Inferior parietal cortex (tissue), 1 donor: ENCODE data around the gene GKN2.
A peak's percentile ranks its signal among the peaks of the same experiment; 100 is the strongest.
"Not testable (repeated sequence)": the region's sequence is repeated elsewhere in the genome, so short reads cannot be mapped to it uniquely, and the experiment has no call there.

Source experiments
- DNase-seq: peaks from one replicate; pipeline ENCODE4 v3.0.0-alpha.2; 2016; ENCODE audit errors: extremely low spot score

The GKN2 gene

DNA sequence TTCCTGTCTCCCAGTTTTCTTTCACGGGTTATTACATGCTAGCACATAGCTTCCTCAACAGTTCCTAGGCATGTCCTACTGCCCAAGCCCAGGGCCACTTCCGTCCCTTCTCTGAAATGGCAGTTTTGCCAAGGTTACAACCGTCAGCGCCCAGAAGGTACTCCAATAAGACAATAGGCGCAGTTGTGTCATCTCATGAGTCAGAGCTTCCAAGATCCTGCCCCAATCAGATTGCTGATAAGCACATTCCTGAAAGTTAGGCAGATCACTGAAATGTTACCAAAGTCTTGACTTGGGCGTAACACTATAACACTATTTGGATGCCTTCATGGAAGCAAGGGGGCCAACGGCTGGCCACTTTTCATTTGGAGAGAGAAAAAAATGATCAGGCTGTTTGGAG lies 34.2 kb downstream of the GKN2 start:
- no peak for DNase-seq

DNA sequence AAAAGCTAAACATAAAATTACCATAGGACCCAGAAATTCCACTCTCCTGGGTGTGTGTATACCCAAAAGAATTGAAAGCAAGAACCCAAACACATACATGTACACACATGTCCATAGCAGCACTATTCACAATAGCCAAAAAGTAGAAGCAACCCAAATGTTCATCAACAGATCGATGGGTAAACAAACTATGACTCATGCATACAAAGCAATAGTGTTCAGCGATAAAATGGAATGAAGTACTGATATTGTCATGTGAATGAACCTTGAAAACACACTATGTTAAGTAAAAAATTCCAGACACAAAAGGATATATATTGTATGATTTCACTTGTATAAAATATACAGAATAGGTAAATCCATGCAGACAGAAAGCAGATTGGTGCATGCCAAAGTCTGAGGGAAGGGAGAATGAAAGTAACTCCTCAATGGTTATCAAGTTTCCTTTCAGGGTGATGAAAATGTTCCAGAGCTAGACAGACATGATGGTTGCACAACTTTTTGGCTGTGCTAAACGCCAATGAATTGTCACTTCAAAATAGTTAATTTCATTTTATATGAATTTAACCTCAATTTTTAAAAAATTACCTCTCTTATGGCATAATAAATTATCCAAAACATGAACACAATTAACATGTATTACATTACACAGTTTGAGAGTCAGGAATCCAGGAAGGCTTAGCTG lies 35.5 kb downstream of the GKN2 start:
- no peak for DNase-seq

DNA sequence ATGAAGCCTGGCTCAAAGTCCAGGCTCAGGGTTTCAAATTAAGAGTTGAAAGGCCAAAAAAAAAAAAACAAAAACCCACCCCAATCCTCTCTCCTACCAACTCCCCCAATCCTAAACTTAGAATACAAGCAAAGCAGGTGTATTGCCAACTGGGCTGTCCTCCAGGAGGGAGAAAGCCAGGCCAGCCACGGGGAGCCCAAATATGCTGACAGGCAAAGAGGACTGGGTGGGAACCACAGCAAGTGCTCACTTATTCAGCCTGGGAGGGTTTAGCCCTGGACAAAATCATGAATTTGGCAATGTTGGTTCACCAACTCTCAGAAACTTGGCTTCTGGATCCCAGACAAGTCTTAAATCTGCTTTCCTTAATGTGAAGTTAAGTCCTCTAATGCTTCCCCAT lies 36.5 kb downstream of the GKN2 start:
- no peak for DNase-seq

DNA sequence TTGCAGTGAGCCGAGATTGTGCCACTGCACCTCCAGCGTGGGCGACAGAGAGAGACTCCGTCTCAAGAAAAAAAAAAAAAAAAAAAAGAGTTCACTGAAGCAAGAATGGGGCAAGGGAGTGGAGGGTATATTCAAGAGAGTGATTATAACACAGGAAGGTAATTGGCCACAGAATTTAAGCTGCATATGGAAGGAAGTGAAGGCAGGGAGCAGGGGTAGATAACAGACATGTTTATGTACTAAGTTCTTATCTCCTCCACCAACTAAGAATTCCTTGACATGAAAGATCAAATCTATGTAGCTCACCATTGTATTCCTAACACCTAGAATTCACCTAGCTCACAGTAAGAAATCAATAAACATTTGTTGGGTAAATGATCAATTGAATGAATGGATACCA lies 37.3 kb downstream of the GKN2 start:
- DNase-seq, result no peak

DNA sequence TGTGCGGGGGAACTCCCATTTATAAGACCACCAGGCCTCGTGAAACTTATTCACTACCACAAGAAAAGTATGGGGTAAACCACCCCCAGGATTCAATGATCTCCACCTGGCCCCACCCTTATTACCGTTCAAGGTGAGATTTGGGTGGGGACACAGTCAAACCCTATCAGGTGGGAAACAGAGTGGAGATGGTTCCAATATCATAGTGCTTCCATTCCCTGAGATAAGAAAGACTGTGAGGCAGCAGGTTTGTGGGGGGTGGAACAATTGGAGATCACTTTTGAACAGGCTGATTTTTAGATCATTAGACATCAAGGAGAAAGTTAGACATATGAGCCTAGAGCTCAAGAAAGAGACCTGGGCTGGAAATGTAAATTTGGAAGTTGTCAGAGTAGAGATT lies 39.3 kb downstream of the GKN2 start:
- no peak for DNase-seq

DNA sequence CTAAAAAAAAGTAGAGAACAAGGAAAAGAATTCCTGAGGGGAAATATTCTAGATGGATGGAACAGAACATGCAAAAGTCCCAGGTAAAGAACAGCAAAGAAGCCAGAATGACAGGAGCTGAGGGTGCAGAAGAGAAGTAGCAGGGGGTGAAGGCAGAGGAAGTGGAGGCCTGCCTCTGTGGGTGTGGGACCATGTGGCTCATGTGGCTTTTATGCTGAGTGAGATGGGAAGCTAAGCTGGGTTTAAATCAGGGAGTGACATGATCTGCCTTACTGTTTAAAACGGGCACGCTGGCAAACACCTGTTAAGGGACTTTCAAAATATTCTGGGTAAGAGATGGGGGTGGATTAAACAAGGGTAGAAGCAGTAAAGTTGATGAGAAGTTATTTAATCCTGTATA lies 40.0 kb downstream of the GKN2 start:
- DNase-seq, result no peak

DNA sequence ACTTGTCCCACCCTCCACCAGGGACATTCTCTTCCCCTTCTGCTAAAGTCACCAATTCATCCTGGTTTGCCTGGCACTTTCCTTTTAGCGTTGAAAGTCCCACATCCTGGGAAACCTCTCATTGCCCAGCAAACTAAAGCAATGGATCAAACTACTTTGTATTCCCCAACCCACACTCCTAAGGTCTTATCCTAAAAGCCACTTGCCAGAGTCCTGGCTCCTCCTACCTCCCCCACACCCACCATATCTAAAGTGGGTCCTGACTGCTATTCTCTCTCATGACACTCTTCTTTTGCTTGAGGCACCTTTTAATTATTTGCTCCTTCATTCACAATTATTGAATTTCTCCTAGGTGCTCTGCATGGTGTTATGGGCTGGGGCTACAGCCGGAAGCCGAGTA lies 40.6 kb downstream of the GKN2 start:
- no peak for DNase-seq

DNA sequence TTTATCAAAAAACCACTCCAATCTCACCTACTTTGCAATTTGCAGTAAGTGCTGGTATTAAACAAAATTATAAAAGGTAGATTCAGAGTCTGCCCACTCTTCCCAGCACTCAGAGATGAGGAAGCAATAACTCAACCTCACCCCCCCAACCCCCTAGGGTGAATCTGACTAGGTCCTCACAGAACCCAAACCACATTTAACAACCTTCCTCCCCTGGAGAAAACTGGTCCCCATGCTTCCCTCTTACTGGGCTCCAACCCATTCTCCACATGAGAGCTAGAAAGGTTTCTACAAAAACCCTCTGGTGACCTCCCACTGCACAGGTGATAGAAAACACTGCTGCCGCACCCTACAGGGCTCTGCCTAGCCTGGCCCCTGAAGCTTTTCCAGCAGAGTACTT lies 41.0 kb downstream of the GKN2 start:
- no peak for DNase-seq

DNA sequence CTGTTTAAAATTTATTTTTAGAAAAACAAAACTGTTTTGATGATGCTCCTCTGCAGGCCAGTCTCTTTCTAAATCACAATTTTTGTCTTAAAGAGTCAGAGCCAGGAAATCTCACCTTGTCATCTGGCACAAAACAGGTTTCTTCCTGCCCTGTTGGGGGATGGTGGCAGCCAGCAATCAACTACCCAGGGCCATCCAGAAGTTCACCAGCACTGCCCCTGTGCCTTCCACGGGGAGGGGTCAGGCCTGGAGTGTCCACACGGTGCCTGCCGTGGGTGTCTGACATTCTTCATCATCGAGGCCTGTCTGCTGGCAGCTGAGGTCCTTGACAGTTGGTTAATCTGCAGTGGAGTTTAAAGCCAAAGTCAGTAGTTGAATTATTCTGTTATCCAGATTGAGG lies 41.4 kb downstream of the GKN2 start:
- DNase-seq, result no peak

DNA sequence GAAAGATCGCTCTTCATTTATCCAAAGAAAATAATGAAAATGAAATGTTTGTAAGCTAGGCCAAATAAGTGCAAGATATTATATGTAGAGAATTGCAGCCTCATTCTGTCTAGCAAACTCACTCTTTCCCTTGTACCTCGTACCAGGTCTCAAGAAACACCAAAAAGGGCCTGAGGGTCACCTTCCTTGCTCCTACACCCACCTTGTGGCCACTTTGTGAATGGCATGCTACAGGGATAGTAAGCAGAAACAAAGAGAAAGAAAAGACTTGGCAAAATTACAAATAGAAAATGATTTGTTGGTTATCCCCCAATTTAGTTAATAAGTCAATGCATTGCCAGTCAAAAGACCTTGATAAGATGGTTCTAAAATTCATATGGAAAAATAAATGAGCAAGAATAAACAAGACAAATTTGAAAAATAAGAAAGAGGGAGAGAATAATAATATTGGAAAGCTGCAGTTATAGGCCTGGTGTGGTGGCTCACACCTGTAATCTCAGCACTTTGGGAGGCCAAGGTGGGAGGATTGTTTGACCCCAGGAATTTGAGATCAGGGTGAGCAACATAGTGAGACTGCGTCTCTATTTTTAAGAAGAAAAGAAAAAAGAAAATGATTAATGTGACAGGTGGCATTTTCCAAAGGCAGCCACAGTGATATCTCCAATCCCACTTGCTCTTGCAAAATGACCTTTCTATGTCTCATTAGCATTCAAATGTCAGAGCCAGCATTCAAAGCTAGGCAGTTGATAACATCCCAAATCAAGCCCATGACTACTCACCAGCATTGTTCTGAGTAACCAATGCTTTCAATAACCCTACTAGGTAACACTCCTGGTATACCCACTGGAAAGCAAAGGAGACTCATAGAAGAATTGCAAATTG lies 42.7 kb downstream of the GKN2 start:
- DNase-seq, result peak; percentile 81

DNA sequence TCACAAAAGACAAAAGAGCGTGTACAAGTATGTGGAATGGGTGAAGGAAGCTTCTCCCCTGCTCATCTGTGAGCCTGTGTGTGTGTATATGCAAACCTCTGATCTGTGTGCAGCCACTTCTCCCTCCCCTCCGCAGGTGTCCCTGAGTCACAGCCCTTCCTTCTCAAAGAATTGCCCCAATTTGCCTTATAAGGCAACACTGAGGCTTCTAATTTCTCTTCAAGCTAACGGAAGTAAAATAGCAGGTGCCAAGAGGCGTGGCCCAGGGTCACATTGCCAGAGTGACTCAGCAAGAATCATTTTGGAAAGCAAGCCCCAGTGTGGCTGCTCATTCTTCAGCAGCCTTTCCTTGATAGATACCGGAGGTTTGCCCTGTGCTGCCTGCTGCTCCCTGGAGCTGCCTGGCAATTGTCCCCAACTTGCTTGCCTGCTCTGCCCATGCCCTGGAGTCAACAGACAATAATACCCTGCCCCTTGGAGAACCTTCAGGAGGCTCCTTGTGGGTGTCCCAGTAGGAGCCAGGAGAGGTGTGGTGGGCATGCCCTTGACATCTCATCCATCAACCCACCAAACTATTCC lies 44.2 kb downstream of the GKN2 start:
- peak; percentile 22 for DNase-seq

DNA sequence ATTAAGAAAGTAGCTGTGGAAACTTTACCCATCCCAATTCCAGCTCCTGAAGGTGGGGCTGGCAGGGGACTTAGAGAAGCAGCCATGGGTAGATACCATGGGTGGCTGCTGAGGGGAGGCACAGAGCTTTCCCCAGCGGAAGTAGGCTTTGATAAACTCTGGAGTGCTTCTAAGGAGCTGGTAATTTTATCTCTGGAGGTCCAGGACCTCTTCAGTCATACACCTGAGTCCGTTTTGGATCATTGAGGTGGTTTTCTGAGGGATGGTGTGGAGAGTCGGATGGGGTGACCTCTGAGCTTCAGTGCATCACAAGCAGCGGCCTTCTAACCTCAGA lies 44.8 kb downstream of the GKN2 start:
- no peak for DNase-seq

DNA sequence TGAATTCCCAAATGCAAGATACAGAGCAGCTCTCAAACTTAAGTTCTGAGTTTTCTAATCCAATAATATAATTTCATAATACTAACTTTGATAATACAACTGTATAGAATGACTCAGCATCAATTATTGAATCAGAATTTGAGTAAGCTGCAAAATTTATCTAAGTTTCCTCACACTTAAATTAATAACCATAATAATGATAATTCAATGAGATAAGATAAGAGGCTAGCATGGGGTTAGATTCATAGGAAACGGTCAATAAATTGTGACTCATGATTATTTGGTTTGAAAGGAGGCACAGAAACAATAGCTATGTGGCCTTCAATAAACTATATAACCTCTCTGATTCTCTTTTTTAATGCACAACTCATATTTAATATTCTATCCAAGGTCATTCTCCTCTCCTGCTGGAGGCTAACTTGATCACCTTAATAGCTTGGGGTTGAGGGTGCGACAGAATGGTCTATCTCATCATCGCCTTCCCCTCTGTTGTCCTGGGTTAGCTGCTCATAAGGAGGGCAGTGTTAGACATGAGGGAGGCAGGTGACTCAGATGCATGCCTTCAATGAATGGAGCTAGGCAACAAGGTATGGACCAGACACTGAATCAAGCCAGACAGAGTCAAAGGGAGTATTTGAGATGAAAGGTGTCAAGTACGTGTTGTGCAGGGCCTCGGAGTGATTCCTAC lies 45.3 kb downstream of the GKN2 start:
- no peak for DNase-seq

DNA sequence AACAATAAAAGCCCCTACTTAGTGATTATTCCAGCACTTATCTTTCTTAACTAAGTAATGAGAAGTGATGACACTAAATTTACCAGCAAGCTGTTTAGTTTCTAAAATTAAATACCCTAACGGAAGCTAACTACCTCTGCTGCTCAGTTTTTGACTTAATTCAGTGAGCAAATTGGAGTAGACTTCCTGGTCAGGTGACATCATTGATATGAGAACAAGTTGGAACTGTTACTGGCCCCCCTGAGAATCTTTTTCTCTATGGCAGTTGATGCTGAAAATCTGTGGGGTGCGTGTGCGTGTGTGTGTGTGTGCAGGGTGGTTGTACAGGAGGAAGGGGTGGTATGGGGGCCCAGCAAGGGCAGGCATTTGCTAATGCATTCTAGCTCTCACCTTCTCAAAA lies 46.0 kb downstream of the GKN2 start:
- no peak for DNase-seq

DNA sequence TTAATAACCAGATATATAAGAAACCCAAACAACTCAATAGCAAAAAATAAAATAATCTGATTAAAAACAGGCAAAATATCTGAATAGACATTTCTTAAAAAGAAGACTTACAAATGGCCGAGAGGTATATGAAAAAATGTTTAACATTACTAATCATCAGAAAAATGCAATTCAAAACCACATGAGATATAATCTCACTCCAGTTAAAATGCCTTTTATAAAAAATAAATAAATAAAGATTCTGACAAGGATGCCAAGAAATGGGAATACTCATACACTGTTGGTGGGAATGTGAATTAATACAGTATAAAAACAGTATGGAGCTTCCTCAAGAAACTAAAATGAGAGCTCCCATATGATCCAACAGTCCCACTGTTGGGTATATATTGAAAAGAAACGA lies 47.6 kb downstream of the GKN2 start:
- no peak for DNase-seq

DNA sequence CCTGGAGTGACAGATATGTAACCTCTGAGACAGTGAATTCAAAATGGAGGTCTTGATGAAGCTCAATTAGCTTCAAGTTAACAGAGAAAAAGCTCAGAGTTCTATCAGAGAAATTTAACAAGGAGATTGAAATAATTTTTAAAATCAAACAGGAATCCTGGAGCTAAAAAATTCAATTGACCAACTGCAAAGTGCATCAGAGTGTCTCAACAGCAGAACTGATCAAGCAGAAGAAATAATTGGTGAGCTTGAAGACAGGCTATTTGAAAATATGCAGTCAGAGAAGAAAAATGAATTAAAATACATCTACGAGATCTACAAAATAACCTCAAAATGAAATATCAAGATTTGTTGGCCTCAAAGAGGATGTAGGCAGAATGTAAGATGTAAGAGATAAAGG lies 51.1 kb downstream of the GKN2 start:
- DNase-seq, result no peak

DNA sequence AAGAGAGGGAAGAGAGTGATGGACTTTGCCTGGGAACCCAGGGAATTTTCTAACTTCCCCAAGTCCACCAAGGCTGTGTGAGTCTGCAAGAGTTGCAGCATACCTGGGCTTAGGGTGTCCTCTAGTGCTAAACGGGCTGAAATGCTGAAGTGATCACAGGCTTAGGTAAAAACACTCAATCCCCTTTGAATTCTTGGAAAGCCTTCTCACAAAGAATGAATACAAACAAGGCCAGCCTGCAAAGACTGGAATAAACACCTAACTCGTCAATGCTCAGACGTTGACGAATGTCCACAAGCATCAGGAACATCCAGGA lies 51.5 kb downstream of the GKN2 start:
- DNase-seq, result no peak

DNA sequence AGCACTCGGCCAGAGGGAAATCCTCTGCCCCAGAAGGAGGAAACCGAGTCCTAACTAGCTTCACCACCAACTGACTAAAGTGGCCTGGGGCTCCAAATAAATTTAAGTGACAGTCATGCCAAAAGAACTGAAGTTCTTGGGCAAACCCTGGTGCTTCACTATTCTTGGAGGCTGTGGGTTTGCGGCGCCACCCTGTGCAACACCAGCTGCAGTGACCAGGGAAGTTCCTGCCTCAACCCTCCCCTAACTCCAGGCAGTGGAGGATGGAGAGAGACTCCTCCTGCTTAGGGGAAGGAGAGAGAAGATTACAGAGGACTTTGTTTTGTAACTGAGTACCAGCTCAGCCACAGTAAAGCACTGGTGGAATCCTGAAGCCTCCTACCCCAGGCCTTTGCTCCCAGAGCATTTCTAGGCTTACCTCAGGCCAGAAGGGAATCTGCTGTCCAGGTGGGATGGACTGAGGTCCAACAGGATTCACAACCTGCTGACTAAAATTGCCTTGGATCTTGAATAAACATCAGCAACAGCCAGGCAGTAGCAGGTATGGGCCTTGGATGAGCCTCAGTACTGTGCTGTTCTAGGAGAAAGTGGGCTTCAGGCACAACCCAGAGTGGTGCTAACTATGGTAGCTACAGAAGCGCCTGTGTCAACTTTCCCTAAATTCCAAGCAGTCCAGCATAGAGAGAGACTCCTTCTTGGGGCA lies 52.0 kb downstream of the GKN2 start:
- DNase-seq, result no peak

DNA sequence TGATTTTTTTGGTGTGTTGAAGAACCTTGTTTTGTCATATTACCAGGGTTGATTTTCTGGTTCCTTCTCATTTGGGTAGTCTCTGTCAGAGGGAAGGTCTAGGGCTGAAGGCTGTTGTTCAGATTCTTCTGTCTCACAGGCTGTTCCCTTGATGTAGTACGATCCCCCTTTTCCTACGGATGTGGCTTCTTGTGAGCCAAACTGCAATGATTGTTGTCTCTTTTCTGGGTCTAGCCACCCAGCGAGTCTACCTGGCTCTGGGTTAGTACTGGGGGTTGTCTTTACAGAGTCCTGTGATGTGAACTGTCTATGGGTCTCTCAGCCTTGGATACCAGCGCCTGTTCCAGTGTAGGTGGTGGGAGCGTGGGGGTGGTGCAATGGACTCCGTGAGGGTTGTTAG lies 56.7 kb downstream of the GKN2 start:
- DNase-seq, result not testable (repeated sequence)
